Upper lobe of right lung (tissue), 1 donor: ENCODE data around the gene RPL31. TPM values are rescaled to one million over a fixed set of nuclear protein-coding genes. Genes with fewer than 3 reads are reported as not detected.

Experiments used
- ATAC-seq: fragments of 200-7000 bp; cut with Tn5 transposase; one replicate; pipeline ENCODE4 v1.9.1; 2020; ENCODE audit warnings: mild to moderate bottlenecking, moderate library complexity
- DNase-seq: peaks from one replicate; pipeline ENCODE4 v3.0.0-alpha.2; 2020
- H3K27ac ChIP-seq: fragments of 200-600 bp; one replicate; pipeline ENCODE4 v1.8.0; 2022
- H3K27me3 ChIP-seq: fragments of 200-600 bp; one replicate; pipeline ENCODE4 v1.8.0; 2022; ENCODE audit warnings: mild to moderate bottlenecking
- H3K36me3 ChIP-seq: fragments of 200-600 bp; one replicate; pipeline ENCODE4 v1.8.0; 2022
- H3K4me1 ChIP-seq: fragments of 200-600 bp; one replicate; pipeline ENCODE4 v1.8.0; 2022
- H3K4me3 ChIP-seq: fragments of 200-600 bp; one replicate; pipeline ENCODE4 v1.8.0; 2022; ENCODE audit warnings: mild to moderate bottlenecking
- H3K9me3 ChIP-seq: fragments of 200-600 bp; one replicate; pipeline ENCODE4 v1.8.0; 2022
- CTCF ChIP-seq: fragments of 200-600 bp; IDR thresholded peaks from one replicate; pipeline ENCODE4 v1.8.0; 2022; ENCODE audit warnings: antibody characterized with exemption
- intact Hi-C: fragments of 100-400 bp; cut with DNase I; formaldehyde crosslinking; loops from one replicate; pipeline ENCODE4 v1.11.0; 2022
- total RNA-seq: library from RNA; stranded (reverse); fragmentation: NEBNext Ultra II Directional; extraction: Animal tissue kit (Norgen Biotek cat#: 25700); gene quantifications from one replicate; pipeline ENCODE4 v1.2.1, GENCODE V29; 2021
- donor health status: DM: no; HTN: yes; CAD: no; lungs with severe emphysema.

The RPL31 gene
- total RNA-seq, 1 donor from 2014 or later = 1,071 TPM

GRCh38 chr2:100993294-100993693 lies 8.8 kb upstream of the RPL31 start:
- Histone ChIP-seq H3K36me3 (peaks cover 4% of the 10 kb centered on the region), H3K4me3 (no peak overlapping the region), H3K27me3 (no peaks in the 10 kb centered on the region), H3K4me1 (no peaks in the 10 kb centered on the region), H3K27ac (no peak overlapping the region), H3K9me3 (no peaks in the 10 kb centered on the region)
- intact Hi-C loops = no loop called here
- no peak for TF ChIP-seq CTCF
- ATAC-seq = no peak
- DNase-seq = no peak

- no peak for TF ChIP-seq CTCF
- H3K36me3 ChIP-seq = peaks cover 4% of the 10 kb centered on the region
- no peaks in the 10 kb centered on the region for H3K4me1 ChIP-seq
- DNase-seq (no peak), ATAC-seq (no peak)
- H3K4me3 ChIP-seq = no peak overlapping the region
- no peaks in the 10 kb centered on the region for H3K9me3 ChIP-seq
- no peak overlapping the region for H3K27ac ChIP-seq
- intact Hi-C loops = no loop called here
- H3K27me3 ChIP-seq = no peaks in the 10 kb centered on the region
Measured at GRCh38 chr2:100995309-100996075, 6.6 kb upstream of the RPL31 start.

- H3K4me1 ChIP-seq = no peaks in the 10 kb centered on the region
- peaks cover 4% of the 10 kb centered on the region for H3K36me3 ChIP-seq
- ATAC-seq (no peak), DNase-seq (no peak)
- no peaks in the 10 kb centered on the region for H3K27me3 ChIP-seq
- intact Hi-C loops = no loop called here
- no peaks in the 10 kb centered on the region for H3K9me3 ChIP-seq
- no peak overlapping the region for H3K27ac ChIP-seq
- no peak overlapping the region for H3K4me3 ChIP-seq
- no peak for TF ChIP-seq CTCF
Measured at GRCh38 chr2:100997509-100998234, 4.4 kb upstream of the RPL31 start.

- intact Hi-C loops = no loop called here
- ATAC-seq (no peak), DNase-seq (no peak)
- Histone ChIP-seq H3K4me1 (peaks cover 2% of the 10 kb centered on the region), H3K27me3 (no peaks in the 10 kb centered on the region), H3K36me3 (peaks cover 5% of the 10 kb centered on the region), H3K4me3 (no peak overlapping the region), H3K9me3 (no peaks in the 10 kb centered on the region), H3K27ac (no peak overlapping the region)
- no peak for TF ChIP-seq CTCF
Measured at GRCh38 chr2:100998235-100998573, 3.9 kb upstream of the RPL31 start.

GRCh38 chr2:100999995-101000394 lies 2.1 kb upstream of the RPL31 start:
- intact Hi-C loops = no loop called here
- Histone ChIP-seq H3K27ac (no peak overlapping the region), H3K9me3 (no peaks in the 10 kb centered on the region), H3K4me1 (peaks cover 15% of the 10 kb centered on the region), H3K4me3 (no peak overlapping the region), H3K27me3 (no peaks in the 10 kb centered on the region), H3K36me3 (peaks cover 19% of the 10 kb centered on the region)
- no peak for TF ChIP-seq CTCF
- ATAC-seq = no peak
- no peak for DNase-seq
